Measurements from ENCODE around the gene APOE.

- TF ChIP-seq CTCF (IDR thresholded peaks at IDR 0.05) = no peak
- TF ChIP-seq POLR2A (IDR thresholded peaks at IDR 0.05) = no peak
Observed at GRCh38 chr19:44882063-44882462, 23.5 kb upstream of the APOE start.

Measured in body of pancreas (tissue), 4 donors.